ENCODE data around the gene PDHX.

DNA sequence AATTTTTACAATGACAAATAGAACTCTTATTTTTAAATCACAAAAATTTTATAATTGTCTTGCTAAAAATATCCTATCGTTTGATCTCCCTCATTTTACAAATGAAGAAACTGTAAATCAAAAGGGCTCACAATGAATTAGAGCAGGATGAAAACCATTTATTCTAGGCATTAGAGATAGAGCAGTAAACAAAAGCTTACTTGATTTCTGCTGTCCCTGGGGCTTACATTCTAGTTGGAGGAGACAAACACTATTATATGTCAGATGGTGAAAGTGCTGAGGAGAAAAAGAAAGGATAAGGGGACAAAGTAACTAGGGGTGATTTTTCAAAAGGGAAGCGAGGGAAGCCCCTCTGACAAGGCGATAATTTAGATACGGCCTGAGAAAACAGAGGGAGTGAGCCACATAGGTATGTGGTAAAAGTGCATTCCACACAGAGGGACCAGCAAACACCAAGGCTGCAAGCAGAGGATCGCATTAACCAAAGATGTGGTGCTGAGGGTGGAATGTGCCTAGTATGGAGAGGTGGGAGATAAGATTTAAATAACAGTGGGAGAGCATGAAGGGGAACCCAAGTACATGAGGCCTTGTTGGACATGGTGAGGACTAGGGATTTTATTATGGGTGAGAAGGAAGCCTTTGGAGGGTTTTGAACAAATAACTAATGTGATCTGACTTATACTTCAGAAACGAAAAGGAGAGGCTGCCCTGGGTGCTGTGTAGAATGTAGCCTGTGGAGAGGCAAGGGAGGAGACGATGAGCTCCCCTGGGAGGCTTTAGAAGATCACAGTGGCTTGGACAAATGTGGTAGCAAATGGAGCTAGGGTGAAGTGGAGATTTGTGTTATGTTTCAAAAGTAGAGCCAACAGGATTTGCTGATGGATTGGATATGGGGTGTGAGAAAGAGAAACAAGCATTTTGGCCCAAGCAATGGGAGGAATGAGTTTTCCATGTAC lies 62.1 kb downstream of the PDHX start:
- TF ChIP-seq SUZ12 (IDR thresholded peaks at IDR 0.05) (no peak), CTBP1 (IDR thresholded peaks at IDR 0.05; ENCODE audit: borderline replicate concordance) (no peak), SP1 (IDR thresholded peaks at IDR 0.05) (no peak), BHLHE40 (IDR thresholded peaks at IDR 0.05; ENCODE audit: borderline replicate concordance) (no peak), FOXK2 (IDR thresholded peaks at IDR 0.05) (no peak), FOXM1 (IDR thresholded peaks at IDR 0.05; ENCODE audit: borderline replicate concordance) (no peak), ELF4 (IDR thresholded peaks at IDR 0.05) (no peak), LEF1 (IDR thresholded peaks at IDR 0.05; ENCODE audit: borderline replicate concordance) (no peak), TARDBP (IDR thresholded peaks at IDR 0.05) (no peak), FOXA1 (IDR thresholded peaks at IDR 0.05) (no peak), NFRKB (IDR thresholded peaks at IDR 0.05) (no peak)
- TF ChIP-seq, protein P1, sequence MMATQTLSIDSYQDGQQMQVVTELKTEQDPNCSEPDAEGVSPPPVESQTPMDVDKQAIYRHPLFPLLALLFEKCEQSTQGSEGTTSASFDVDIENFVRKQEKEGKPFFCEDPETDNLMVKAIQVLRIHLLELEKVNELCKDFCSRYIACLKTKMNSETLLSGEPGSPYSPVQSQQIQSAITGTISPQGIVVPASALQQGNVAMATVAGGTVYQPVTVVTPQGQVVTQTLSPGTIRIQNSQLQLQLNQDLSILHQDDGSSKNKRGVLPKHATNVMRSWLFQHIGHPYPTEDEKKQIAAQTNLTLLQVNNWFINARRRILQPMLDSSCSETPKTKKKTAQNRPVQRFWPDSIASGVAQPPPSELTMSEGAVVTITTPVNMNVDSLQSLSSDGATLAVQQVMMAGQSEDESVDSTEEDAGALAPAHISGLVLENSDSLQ (IDR thresholded peaks at IDR 0.05): no peak
